GM19468 (cell line): ENCODE data around the gene EIF5A2.
"Not testable (repeated sequence)": the region's sequence is repeated elsewhere in the genome, so short reads cannot be mapped to it uniquely, and the experiment has no call there.

Source experiments
- ATAC-seq: cut with Tn5 transposase; IDR thresholded peaks from one replicate; pipeline ENCODE4 v1.9.1; 2021; ENCODE audit warnings: mild to moderate bottlenecking, moderate library complexity, moderate number of reproducible peaks; ENCODE audit not compliant: unreplicated experiment; ENCODE audit errors: extremely low read depth

Gene EIF5A2

GRCh38 chr3:170908235-170909116 lies at the start of gene EIF5A2:
Gene EIF5A2 (minus strand): TSS chr3:170908637. CDS start chr3:170907806, 831 bp downstream.
- peak; percentile 66 for ATAC-seq

- ATAC-seq, result no peak
These were observed 48.2 kb upstream of the EIF5A2 start for GRCh38 chr3:170956647-170957046.

DNA sequence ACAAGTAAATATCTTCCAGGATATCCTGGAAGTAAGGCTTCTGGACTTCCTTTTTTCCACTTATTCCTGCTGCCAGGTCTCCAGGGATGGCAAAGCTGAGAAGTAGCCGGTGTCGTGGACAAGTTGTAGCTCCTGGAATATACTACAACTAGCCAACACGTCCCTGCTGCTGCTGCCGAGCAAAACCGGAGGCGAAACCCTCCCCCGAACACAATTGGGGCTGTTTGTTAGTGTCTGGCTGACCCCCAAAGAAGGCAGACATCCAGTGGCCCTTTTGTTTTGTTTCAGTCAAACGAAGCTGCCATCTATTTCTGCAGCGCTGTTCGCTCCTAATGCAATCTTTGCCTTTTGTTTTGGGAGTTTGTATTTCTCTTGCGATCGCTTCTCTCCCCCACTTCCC lies 45.3 kb upstream of the EIF5A2 start:
- no peak for ATAC-seq

GRCh38 chr3:170953229-170953628 lies 44.8 kb upstream of the EIF5A2 start:
- no peak for ATAC-seq

GRCh38 chr3:170949211-170949610 lies 40.8 kb upstream of the EIF5A2 start:
- no peak for ATAC-seq

DNA sequence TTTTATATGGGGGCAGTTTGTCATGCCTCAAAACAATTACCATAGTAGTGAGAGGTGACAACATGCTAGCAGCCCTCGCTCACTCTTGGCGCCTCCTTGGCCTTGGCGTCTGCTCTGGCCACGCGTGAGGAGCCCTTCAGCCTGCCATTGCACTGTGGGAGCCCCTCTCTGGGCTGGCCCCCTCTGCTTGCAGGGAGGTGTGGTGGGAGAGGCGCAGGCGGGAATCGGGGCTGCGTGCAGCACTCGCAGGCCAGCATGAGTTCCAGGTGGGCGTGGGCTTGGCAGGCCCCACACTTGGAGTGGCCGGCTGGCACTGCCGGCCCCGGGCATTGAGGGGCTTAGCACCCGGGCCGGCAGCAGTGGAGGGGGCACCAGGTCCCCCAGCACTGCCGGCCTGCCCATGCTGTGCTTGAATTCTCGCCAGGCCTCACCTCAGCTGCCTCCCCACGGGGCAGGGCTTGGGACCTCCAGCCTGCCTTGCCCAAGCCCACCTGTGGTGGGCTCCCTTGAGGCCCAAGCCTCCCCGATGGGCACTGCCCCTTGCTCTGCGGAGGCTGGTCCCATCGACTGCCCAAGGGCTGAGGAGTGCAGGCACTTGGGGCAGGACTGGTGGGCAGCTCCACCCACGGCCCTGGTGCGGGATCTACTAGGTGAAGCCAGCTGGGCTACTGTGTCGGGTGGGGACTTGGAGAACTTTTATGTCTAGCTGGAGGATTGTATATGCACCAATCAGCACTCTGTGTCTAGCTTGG lies 38.8 kb upstream of the EIF5A2 start:
- ATAC-seq, result no peak

DNA sequence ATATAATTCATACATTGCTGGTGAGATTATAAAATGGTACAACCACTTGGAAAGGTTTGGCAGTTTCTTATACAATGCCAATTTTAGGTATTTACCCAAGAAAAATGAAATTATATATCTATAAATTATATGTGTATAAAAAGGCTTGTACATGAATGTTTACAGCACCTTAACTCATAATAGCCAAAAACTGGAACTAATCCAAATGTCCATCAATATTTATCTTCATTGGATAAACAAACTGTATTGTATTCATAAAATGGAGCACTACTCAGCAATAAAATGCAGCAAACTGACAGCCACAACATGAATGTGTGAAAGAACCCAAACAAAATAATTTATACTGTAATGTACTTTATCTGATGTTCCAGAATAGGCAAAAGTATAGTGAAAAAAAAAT lies 33.6 kb upstream of the EIF5A2 start:
- ATAC-seq, result no peak

DNA sequence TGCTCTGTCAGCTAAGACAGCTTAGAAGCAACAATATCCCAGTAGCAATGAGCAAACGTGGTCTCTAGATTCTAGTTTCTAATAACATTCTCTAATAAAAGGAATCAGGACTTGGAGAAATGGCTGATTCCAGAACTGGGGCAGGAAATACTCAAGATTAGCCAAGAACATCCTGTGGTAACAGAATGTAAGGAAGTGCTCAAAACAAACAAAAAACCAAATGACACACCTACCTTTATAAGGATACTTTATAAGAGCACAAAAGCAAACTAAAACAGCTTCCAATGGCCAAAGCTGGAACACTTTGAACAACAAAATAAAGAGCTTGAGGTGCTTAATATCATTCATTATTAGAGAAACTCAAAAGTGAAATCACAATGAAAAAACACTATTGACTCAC lies 33.1 kb upstream of the EIF5A2 start:
- ATAC-seq, result no peak

- ATAC-seq, result not testable (repeated sequence)
These were observed 24.6 kb upstream of the EIF5A2 start for GRCh38 chr3:170933039-170933438.

DNA sequence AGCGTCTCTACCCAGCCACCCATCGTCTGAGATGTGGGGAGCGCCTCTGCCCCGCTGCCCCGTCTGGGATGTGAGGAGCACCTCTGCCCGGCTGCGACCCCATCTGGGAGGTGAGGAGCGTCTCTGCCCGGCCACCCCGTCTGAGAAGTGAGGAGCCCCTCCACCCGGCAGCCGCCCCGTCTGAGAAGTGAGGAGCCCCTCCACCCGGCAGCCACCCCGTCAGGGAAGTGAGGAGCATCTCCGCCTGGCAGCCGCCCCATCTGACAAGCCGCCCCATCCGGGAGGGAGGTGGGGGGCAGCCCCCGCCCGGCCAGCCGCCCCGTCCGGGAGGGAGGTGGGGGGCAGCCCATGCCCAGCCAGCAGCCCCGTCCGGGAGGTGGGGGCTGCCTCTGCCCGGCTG lies 15.1 kb upstream of the EIF5A2 start:
- not testable (repeated sequence) for ATAC-seq

GRCh38 chr3:170918715-170919114 lies 10.3 kb upstream of the EIF5A2 start:
- no peak for ATAC-seq

- ATAC-seq, result no peak
These were observed 6.3 kb upstream of the EIF5A2 start for GRCh38 chr3:170914690-170915089.

- ATAC-seq, result no peak
These were observed 5.8 kb upstream of the EIF5A2 start for GRCh38 chr3:170914212-170914611.

- ATAC-seq, result no peak
These were observed 2.6 kb upstream of the EIF5A2 start for GRCh38 chr3:170911051-170911450.

DNA sequence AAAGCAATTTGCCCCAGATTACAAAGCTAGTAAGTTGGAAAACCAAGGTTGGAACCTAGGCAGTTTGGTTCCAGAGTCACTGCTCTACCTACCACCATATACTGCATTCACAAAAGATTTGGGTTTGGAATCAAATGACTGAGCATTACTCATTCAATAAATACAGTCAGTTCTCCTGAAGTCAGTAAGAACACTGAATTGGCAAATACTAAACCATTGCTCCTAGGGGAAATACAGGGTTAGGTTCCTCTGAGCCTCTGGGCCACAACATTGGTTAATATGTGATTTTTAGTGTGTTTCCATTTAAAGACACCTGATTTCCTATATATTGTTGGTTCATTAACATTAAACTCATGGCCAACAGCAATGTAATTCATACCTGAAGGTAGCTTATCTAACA lies 2.1 kb upstream of the EIF5A2 start:
- no peak for ATAC-seq

DNA sequence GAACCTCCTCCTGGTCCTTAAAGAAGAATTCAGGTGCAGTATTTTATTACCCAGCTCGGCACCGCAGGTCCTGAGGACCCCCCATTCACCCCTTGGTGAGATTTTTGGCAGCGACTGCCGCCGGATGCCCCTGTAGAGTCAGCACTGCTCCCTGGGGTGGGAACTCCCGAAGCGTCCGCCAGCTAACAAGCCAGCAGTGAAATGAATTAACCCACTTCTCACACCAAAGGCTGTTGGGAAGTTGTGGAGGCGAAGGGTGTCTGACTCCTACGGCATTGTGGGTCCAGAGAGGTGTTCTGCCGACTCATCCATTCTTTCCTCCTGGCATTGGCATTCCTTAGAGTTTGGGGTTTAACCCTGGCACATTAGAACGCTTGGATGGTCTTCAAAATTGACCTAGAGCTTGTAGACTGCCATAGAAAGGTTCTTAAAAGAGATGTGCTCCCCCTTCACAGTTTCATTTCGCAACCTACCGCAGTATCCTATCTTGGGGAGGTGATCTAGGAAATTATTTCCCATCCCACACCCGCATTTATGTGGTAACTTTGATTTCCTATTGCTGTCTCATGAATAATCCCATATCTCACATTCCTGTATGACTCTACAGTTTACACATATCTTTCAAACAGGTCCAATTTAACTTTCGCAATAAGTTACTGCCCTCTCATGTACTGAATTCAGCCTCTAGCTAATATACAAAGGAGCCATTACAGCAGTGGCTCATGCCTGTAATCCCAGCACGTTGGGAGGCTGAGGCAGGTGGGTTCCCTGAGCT lies 879 bp upstream of the EIF5A2 start:
- ATAC-seq, result no peak

DNA sequence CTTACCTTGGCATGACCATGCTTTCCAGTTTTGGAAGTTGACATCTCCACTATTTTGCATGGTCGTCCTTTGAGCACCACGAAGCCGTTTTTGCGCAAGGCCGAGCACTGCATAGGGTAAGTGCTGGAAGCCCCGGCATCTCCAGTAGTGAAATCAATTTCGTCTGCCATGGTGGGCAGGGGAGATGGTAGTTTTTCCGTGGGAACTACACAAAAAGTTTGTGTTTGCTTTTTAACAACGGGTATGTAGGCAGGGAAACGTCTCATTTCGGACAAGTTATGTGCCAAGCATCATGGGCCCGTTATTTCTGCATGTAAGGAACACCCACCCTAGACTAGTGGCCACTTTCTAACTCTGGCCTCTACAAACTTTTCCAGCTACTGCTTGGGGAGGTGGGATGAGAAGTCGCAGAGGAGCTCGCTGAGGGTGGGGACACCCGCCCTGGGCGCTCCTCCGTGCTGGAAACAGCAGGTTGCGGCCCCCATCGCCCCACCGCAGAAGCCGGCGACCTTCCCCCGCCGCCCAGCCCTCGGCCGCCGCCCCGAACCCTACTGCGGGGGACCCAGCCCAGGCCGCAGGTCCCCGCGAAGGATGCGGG lies 701 bp downstream of the EIF5A2 start:
- no peak for ATAC-seq

GRCh38 chr3:170905862-170906261 lies 2.6 kb downstream of the EIF5A2 start:
- ATAC-seq, result no peak

- ATAC-seq, result no peak
These were observed 5.3 kb downstream of the EIF5A2 start for GRCh38 chr3:170903123-170903522.

DNA sequence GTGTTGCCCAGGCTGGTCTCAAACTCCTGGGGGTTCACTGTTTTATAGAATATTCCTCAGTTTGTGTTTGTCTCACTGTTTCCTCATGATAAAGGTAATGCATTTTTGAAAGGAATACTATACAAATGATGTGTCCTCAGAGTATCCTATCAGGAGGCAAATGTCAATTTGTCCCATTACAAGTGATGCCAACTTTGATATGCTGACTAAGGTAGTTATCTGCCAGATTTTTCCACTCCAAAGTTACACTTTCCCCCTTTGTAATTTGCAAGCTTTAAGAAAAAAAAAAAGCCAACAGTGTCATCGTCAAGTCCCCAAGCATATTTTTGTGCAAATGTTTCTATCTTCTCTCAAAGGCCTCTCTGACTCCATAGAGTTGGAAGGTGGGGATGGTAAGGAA lies 9.0 kb downstream of the EIF5A2 start:
- ATAC-seq, result no peak
